Endodermal cell (in vitro differentiated cells): ENCODE data around the gene HUS1B. TPM values are rescaled to one million over a fixed set of nuclear protein-coding genes. Genes with fewer than 3 reads are reported as not detected.
A peak's percentile ranks its signal among the peaks of the same experiment; 100 is the strongest.
"Not testable (repeated sequence)": the region's sequence is repeated elsewhere in the genome, so short reads cannot be mapped to it uniquely, and the experiment has no call there.

Source experiments
- DNase-seq: peaks from one replicate; pipeline ENCODE4 v3.0.0-alpha.2; 2017
- H3K27ac ChIP-seq: 2 replicates; pipeline ENCODE4 v1.5.1; 2013; ENCODE audit warnings: mild to moderate bottlenecking, low read depth, low read length, moderate library complexity
- H3K27me3 ChIP-seq: 2 replicates; pipeline ENCODE4 v1.6.1; 2013; ENCODE audit warnings: mild to moderate bottlenecking, low read length, moderate library complexity; ENCODE audit not compliant: insufficient read depth, control insufficient read depth, poor library complexity, severe bottlenecking
- H3K36me3 ChIP-seq: 2 replicates; pipeline ENCODE4 v1.7.0; 2013; ENCODE audit warnings: mild to moderate bottlenecking, low read length, moderate library complexity; ENCODE audit not compliant: control insufficient read depth, insufficient read depth
- H3K4me1 ChIP-seq: one replicate; pipeline ENCODE4 v1.7.0; 2013; ENCODE audit warnings: low read length; ENCODE audit not compliant: control insufficient read depth, insufficient read depth
- H3K4me3 ChIP-seq: 2 replicates; pipeline ENCODE4 v1.5.1; 2013; ENCODE audit warnings: mild to moderate bottlenecking, low read length, moderate library complexity
- H3K9ac ChIP-seq: 2 replicates; pipeline ENCODE4 v1.6.1; 2013; ENCODE audit warnings: mild to moderate bottlenecking, low read length, moderate library complexity; ENCODE audit not compliant: poor library complexity, severe bottlenecking; ENCODE audit errors: extremely low read depth
- H3K9me3 ChIP-seq: 2 replicates; pipeline ENCODE4 v1.6.1; 2013; ENCODE audit warnings: mild to moderate bottlenecking, low read length, moderate library complexity; ENCODE audit not compliant: control insufficient read depth
- H3K27ac Mint-ChIP-seq: 2 replicates; pipeline ENCODE4 v1.8.0; 2020; ENCODE audit warnings: mixed read lengths
- H3K27me3 Mint-ChIP-seq: 2 replicates; pipeline ENCODE4 v1.8.0; 2021; ENCODE audit warnings: mild to moderate bottlenecking, mixed read lengths; ENCODE audit not compliant: insufficient read depth
- H3K36me3 Mint-ChIP-seq: 2 replicates; pipeline ENCODE4 v1.8.0; 2020; ENCODE audit warnings: low read depth, mixed read lengths
- H3K4me1 Mint-ChIP-seq: 2 replicates; pipeline ENCODE4 v1.8.0; 2020; ENCODE audit warnings: mixed read lengths
- H3K4me3 Mint-ChIP-seq: 2 replicates; pipeline ENCODE4 v1.8.0; 2020; ENCODE audit warnings: mild to moderate bottlenecking, moderate library complexity, mixed read lengths
- H3K9me3 Mint-ChIP-seq: 2 replicates; pipeline ENCODE4 v1.8.0; 2020; ENCODE audit warnings: mild to moderate bottlenecking, mixed read lengths
- WGBS, 2 experiments: methylation state at CpG; one replicate each; pipeline versions ENCODE4 v1.1.5 to v1.1.7; 2013; ENCODE audit warnings: missing lambda C conversion rate in 2 of 2, mixed read lengths in 1 of 2; ENCODE audit not compliant: insufficient coverage in 1 of 2, insufficient read length in 1 of 2; 5-methylcytosine and 5-hydroxymethylcytosine counted together
- total RNA-seq, 2 donors: library from RNA; stranded (reverse); fragmentation: NEBNext Ultra II Directional in 1 of 2; extraction: Animal tissue kit (Norgen Biotek cat#: 25700) in 1 of 2; gene quantifications; 2 replicates in 1 of 2; 3 replicates in 1 of 2; pipeline ENCODE4 v1.2.1, GENCODE V29; 2021
- TF ChIP-seq, protein P1 (sequence below): fragments of 200-600 bp; sonication (generic); conservative IDR thresholded peaks from 2 replicates; pipeline ENCODE4 v1.5.0; 2021; ENCODE audit warnings: antibody characterized with exemption, mild to moderate bottlenecking

The HUS1B gene
- total RNA-seq, 2 donors from 2014 or later = 1.0 to 1.1 TPM

DNA sequence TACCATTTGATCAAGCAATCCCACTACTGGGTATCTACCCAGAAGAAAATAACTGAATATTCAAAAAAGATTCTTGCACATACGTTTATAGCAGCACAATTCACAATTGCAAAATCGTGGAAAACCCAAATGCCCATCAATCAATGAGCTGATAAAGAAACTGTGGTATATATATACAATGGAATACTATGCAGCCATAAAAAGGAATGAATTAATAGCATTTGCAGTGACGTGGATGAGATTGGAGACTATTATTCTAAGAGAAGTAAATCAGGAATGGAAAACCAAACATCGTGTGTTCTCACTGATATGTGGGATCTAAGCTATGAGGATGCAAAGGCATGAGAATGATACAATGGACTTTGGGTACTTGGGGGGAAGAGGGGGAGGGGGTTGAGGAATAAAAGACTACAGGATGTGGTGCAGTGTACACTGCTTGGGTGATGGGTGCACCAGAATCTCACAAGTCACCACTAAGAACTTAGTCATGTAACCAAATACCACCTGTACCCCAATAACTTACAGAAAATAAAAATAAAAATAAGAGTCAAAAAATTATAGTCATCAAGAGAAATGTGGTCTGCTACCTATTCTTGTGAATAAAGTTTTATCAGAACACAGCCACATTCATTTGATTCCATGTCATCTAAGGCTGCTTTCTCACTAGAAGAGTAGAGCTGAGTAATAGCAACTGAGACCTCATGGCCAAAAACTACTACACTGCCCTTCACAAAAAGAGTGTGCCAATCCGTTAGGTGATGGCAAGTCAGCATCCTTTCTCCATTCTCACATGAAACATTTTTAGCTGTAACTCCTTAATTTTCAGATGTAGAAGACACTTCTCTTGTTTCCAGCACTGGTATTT is 8.7 kb upstream of the HUS1B start:
- Mint-ChIP-seq H3K4me3 (no peak overlapping the region), H3K27ac (no peak overlapping the region), H3K27me3 (no peaks in the 10 kb centered on the region), H3K9me3 (peaks cover 21% of the 10 kb centered on the region), H3K4me1 (peaks cover 22% of the 10 kb centered on the region), H3K36me3 (peaks cover 15% of the 10 kb centered on the region)
- DNase-seq = no peak
- TF ChIP-seq, protein P1, sequence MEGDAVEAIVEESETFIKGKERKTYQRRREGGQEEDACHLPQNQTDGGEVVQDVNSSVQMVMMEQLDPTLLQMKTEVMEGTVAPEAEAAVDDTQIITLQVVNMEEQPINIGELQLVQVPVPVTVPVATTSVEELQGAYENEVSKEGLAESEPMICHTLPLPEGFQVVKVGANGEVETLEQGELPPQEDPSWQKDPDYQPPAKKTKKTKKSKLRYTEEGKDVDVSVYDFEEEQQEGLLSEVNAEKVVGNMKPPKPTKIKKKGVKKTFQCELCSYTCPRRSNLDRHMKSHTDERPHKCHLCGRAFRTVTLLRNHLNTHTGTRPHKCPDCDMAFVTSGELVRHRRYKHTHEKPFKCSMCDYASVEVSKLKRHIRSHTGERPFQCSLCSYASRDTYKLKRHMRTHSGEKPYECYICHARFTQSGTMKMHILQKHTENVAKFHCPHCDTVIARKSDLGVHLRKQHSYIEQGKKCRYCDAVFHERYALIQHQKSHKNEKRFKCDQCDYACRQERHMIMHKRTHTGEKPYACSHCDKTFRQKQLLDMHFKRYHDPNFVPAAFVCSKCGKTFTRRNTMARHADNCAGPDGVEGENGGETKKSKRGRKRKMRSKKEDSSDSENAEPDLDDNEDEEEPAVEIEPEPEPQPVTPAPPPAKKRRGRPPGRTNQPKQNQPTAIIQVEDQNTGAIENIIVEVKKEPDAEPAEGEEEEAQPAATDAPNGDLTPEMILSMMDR = no peak
- WGBS, 2 experiments = 91 to 93% methylated on average over 3 to 5 of the region's 5 CpGs
- Histone ChIP-seq H3K9me3 (peaks cover 12% of the 10 kb centered on the region), H3K4me1 (no peaks in the 10 kb centered on the region), H3K27ac (no peak overlapping the region), H3K9ac (no peak overlapping the region), H3K27me3 (no peaks in the 10 kb centered on the region), H3K4me3 (no peak overlapping the region), H3K36me3 (peaks cover 16% of the 10 kb centered on the region)

DNA sequence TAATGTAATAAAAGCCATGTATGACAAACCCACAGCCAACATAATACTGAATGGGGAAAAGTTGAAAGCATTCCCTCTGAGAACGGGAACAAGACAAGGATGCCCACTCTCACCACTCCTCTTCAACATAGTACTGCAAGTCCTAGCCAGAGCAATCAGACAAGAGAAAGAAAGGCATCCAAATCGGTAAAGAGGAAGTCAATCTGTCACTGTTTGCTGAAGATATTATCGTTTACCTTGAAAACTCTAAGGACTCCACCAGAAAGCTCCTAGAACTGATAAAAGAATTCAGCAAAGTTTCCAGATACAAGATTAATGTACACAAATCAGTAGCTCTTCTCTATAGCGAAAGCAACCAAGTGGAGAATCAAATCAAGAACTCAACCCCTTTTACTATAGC is 6.9 kb upstream of the HUS1B start:
- WGBS, 2 experiments = 65 to 86% methylated on average over 2 to 4 of the region's 4 CpGs
- H3K27me3 Mint-ChIP-seq, H3K36me3 ChIP-seq, DNase-seq, H3K27me3 ChIP-seq, H3K27ac ChIP-seq, H3K4me3 ChIP-seq, H3K27ac Mint-ChIP-seq, H3K4me1 ChIP-seq, H3K4me3 Mint-ChIP-seq, H3K9ac ChIP-seq: not testable (repeated sequence)
- H3K9me3 ChIP-seq = peaks cover 12% of the 10 kb centered on the region
- peaks cover 13% of the 10 kb centered on the region for H3K36me3 Mint-ChIP-seq
- peaks cover 21% of the 10 kb centered on the region for H3K9me3 Mint-ChIP-seq
- H3K4me1 Mint-ChIP-seq = peaks cover 39% of the 10 kb centered on the region

DNA sequence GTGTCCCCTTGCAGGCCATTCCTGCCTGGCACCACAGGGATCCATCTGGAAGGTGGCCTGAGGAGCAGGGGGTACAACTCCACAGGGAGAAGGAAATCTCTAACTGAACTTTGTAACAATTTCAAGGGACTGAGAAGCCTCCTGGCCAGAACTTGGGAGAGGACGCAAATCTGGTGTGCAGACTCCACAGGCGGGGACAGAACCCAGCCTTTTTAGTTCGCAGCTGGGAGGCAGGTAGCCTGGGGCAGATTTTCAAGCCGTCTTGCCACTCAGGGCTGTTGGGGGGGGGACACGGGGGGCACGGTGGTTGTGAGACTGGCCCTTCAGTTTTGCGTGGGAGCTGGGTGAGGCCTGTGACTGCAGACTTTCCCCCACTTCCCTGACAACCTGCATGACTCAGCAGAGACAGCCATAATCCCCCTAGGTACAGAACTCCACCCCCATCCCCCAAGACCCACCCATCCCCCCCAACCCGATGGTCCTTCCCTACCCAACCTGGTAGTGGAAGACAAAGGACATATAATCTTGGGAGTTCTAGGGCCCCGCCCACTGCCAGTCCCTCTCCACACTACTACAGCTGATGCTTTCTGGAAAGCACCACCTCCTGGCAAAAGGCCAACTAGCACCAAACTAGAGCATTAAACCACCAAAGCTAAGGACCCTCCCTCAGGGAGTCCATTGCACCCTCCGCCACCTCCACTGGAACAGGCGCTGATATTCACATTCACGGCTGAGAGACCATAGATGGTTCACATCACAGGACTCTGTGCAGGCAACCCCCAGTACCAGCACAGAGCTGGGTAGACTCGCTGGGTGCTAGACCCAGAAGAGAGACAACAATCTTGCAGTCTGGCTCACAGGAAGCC is 3.0 kb upstream of the HUS1B start:
- peaks cover 39% of the 10 kb centered on the region for H3K4me1 Mint-ChIP-seq
- Histone ChIP-seq H3K27ac (peak overlapping the region; percentile 21), H3K36me3 (peaks cover 10% of the 10 kb centered on the region), H3K4me1 (peaks cover 10% of the 10 kb centered on the region), H3K4me3 (no peak overlapping the region), H3K9ac (no peak overlapping the region), H3K9me3 (peaks cover 4% of the 10 kb centered on the region), H3K27me3 (no peaks in the 10 kb centered on the region)
- peak; percentile 88 for DNase-seq
- WGBS, 2 experiments = 73 to 89% methylated on average over 5 to 13 of the region's 13 CpGs
- TF ChIP-seq, protein P1 = peak; percentile 43
- H3K27me3 Mint-ChIP-seq = no peaks in the 10 kb centered on the region
- peak overlapping the region; percentile 97 for H3K27ac Mint-ChIP-seq
- H3K36me3 Mint-ChIP-seq = peaks cover 15% of the 10 kb centered on the region
- peaks cover 9% of the 10 kb centered on the region for H3K9me3 Mint-ChIP-seq
- H3K4me3 Mint-ChIP-seq = no peak overlapping the region
